Left colon (tissue), 2 donors: ENCODE results near the gene SLC25A20. TPM values are rescaled to one million over a fixed set of nuclear protein-coding genes. Genes with fewer than 3 reads are reported as not detected.
"Not testable (repeated sequence)": the region's sequence is repeated elsewhere in the genome, so short reads cannot be mapped to it uniquely, and the experiment has no call there.

Experiments used
- ATAC-seq: fragments of 200-7000 bp; cut with Tn5 transposase; one replicate; pipeline ENCODE4 v1.9.1; 2020; ENCODE audit warnings: mild to moderate bottlenecking, moderate library complexity
- DNase-seq, 2 donors: peaks; one replicate each; pipeline ENCODE4 v3.0.0-alpha.2; 2020
- intact Hi-C, 2 donors: fragments of 100-400 bp; cut with DNase I in 1 of 2; cut with micrococcal nuclease in 1 of 2; formaldehyde crosslinking; loops; one replicate each; pipeline versions ENCODE4 v1.11.2 to v1.14.0; 2022; cut with DNase I, micrococcal nuclease
- total RNA-seq, 2 donors: library from RNA; stranded (reverse); fragmentation: NEBNext Ultra II Directional; extraction: Animal tissue kit (Norgen Biotek cat#: 25700); gene quantifications; one replicate each; pipeline ENCODE4 v1.2.1, GENCODE V29; 2021
- donor health status: DM: no; HTN: no; CAD: no.
- donor health status: DM: yes; HTN: yes; CAD: no.

The SLC25A20 gene
- total RNA-seq, 2 donors from 2014 or later = 43.0 to 56.3 TPM

DNA sequence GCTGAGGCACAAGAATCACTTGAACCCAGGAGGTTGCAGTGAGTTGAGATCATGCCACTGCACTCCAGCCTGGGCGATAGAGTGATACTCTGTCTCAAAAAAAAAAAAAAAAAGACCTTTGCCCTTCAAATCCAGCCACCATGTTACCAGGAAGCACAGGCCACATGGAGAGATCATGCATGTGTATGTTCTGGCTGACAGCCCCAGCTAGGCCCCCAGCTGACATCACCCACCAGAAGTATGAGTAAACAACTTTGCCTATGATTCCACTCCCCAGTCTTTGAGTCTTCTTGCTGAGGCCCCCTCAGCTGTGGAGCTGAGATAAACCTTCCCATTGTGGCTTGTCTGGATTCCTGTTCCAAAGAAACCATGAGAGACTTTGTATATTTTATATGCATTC, 16.6 kb upstream of the SLC25A20 start:
- intact Hi-C loops = no loop called here
- ATAC-seq (no peak), DNase-seq (no peak)

DNA sequence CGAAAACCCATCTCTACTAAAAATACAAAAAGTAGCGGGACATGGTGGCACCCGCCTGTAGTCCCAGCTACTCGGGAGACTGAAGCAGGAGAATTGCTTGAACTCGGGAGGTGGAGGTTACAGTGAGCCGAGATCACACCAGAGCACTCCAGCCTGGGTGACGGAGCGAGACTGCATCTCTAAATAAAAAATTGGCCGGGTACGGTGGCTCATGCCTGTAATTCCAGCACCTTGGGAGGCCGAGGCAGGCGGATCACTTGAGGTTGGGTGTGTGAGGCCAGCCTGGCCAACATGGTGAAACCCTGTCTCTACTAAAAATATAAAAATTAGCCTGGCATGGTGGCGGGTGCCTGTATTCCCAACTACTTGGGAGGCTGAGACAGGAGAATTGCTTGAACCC, 8.3 kb upstream of the SLC25A20 start:
- intact Hi-C loops, ATAC-seq, DNase-seq: not testable (repeated sequence)

DNA sequence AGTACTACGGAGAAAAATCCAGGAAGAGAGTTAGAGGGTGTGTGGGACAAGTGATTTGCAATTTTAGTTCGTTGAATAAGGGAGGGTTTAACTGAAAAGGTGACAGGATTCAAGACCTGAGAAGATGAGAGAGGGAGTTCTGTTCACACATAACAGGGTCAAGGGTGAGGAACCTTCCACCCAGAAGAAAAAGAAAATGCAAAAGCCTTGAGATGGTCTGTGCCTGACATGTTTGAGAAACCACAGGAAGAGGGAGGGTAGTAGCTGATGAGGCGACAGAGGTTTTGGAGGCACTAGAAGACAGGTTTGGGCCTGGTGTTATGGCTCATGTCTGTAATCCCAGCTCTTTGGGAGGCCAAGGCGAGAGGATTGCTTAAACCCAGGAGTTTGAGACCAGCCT, 591 bp upstream of the SLC25A20 start:
- intact Hi-C loops = no loop called here
- ATAC-seq (no peak), DNase-seq (no peak)

DNA sequence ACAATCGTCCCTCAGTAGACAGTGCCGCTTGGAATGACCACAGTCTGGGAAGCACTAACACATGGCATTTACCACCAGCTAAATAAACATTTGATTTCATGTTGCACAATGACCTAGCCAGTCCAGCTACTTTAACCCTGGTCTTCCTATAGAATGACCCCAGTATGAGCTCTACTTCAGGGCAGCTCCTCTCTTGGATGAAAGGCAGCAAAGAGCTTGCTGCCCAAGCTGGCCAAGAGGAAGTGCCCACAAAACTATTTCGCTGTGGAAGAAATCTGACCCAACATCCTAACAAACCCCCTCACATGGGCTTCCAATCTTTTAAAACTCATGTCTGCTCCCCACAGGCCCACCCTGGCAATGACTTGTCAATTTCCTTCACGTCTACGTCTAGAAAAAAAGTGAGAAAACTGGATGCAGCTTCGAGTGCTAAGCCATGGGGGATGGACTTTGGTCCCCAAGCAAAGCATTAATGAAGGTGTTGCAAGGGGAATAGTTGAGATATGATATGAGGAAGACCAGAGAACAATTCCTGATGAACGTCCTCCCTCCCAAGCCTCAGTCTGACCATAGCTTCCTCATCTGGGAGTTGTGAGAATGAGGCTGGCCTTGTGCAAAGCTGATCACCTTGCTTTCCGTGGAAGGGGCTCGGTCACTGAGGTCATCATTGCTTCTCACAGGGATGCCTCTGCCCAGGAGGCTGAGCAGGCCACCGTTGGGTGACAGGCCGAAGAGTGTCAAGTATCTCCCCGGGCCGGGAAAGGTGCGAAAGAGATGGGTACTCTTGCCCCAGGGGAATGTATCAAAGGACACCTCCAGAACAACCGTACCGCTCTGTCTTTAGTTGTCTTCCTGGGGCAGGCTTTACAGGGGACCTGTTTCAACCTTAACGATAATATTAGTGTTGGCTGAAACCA, 964 bp downstream of the SLC25A20 start:
- DNase-seq (peak in 1 of 2 donors; percentile 23), ATAC-seq (peak; percentile 35)
- intact Hi-C loops = no loop called here

DNA sequence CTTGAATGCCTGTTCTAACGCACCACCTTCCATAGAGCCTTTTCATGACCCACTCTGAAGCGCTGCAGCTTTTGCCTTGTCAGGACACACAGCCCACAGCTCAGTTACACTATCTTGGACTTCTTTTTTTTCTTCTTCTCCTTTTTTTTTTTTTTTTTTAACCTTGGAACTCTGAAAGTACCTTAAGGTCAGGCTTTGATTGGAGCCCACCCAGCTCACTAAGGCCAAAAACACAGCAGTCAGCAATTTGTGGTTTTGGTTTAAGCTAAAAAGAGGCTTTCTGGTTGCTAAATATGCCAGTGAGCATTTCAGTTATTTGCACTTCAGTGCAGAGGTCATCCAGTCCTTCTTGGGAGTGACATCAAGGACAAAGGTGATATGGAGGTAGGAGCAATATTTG, 1.7 kb downstream of the SLC25A20 start:
- DNase-seq (no peak), ATAC-seq (peak; percentile 11)
- intact Hi-C loops = no loop called here

DNA sequence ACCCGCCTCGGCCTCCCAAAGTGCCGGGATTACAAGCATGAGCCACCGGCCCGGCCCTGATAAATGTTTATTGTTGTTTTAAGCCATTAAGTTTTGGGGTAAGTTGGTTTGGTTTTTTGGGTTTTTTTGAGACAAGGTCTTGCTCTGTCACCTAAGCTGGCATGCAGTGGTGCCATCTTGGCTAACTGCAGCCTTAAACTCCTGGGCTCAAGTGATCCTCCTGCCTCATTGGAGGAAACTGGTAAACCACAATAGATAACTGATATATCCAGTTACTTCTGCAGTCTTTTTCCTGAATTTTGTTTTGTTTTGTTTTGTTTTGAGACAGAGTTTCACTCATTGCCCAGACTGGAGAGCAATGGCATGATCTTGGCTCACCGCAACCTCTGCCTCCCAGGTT, 4.2 kb downstream of the SLC25A20 start:
- ATAC-seq = no peak
- no peak for DNase-seq
- intact Hi-C loops = no loop called here

DNA sequence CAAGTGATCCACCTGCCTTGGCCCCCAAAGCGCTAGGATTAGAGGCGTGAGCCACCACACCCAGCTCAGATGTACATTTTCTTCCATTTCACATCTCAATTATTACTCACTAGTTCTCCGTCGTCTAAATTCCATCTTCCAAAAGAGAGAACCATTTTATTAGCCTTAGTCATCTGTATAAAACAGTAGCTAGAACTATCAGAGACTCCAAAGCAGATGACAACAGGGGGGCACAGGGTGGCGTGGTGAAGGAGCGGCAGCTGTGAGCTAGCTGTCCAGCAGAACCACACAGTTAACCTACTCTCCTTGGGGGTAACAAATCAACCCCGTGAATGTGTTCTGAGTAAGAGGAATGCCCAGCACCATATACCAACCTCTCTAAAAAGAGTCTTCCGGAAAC, 7.1 kb downstream of the SLC25A20 start:
- DNase-seq (no peak), ATAC-seq (no peak)
- intact Hi-C loops = no loop called here

DNA sequence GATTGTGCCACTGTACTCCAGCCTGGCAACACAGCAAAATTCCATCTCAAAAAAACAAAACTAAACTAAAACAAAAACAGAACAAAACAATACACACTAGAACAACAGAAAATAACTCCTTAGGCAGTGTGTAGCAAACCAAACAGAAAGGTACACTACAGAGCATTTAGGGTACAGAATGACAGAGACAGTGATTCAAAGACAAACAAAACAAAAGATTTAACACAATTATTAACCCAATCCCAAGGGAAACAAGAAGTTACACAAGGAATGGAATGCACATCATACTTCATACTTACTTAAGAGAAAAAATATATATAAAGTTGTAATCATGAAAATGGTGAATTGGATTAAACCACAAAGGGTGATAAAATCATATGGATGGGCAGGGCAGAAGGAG, 12.9 kb downstream of the SLC25A20 start:
- no peak for DNase-seq
- intact Hi-C loops = no loop called here
- ATAC-seq = no peak

DNA sequence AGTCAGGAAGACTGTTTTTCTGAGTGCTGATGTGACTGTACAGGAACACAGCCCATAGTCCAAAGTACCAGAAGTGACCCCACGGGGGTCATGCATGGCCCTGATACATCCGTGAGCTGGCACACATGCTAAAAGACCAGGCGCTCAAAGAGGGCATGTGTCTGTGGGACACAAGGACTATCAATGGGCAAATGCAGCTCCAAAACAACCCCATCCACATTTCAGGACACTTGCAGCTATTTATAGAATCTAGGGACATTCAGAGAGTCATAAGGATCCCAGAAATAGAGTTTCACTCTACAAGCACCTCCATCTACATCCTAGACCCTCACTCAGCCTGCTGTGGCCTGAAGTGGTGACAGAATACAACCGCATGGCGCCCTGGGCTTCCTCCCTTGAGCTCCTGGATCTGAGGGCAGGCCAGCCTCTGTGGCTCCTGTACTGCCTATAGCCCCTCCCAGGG, 17.0 kb downstream of the SLC25A20 start:
- no peak for ATAC-seq
- intact Hi-C loops = no loop called here

DNA sequence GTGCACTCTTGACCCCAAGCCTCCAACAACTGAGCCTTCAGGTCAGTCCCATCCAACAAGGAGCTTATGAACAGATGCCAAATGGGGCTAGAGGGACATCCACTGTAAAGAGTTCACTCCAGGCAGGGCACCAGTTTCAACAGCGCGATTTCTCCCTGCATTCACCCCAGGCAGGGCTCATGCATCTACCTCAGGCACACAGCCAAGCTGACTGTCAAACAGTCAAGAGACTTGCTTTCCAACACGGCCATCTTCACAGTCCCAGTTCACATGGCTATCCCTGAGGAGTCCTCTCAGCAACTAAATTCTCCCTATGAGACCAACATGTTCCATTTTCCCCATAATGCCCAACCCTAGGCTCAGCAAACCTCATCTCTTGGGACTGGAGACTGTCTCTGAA, 17.7 kb downstream of the SLC25A20 start:
- intact Hi-C loops = no loop called here
- DNase-seq = no peak
- no peak for ATAC-seq

More for the DNA sequence above, 17.0 kb downstream of the SLC25A20 start:
- DNase-seq = no peak

DNA sequence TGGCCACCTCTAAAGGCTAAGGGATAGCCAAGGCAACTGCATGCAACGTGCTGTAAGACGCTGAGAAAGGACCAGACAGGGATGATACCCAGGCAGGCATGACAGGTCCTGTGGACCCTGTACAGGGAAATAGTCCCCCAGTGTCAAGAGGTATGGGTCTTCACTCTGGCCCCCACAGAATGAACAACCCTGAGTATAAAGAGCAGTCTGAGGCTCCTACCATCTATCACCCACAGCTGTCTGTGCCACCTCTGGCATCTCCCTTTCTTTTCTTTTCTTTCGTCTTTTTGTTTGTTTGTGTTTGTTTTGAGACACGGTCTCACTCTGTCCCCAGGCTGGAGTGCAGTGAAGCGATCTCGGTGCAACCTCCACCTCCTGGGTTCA, 18.7 kb downstream of the SLC25A20 start:
- no peak for ATAC-seq
- intact Hi-C loops = no loop called here

DNA sequence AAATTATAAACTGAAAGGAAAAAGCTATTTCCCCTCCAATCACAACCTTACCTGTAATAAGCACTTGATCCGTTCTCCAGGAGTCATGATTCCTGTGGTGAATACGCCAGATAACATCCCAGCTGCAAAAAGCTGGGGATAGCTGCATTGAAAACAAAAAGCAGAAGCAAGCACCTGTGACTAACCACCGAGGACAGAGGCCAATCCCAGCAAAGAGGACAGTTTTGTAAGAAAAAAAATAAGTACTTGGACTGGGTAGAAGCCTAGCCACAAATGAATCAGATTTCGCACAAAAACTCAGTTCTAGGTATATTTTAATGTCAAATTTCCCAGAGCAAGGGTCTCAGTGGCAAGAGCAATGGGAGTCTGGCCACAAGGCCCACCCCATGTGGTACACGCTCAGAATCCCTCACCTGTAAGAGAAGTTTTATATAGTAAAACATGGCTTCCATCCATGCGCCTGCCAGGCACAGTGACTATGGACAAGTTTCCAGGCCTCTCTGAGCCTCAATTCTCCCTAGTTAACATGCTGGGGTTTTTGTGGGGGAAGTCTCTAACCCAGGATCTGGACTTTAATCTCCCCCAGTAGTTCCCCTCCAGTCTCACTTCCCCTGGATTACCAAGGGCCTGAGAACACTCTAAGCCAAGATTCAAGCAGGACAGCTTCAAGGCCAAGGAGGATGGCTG, 19.2 kb downstream of the SLC25A20 start:
- intact Hi-C loops = no loop called here
- ATAC-seq (no peak), DNase-seq (no peak)

More for the DNA sequence above, 18.7 kb downstream of the SLC25A20 start:
- no peak for DNase-seq

DNA sequence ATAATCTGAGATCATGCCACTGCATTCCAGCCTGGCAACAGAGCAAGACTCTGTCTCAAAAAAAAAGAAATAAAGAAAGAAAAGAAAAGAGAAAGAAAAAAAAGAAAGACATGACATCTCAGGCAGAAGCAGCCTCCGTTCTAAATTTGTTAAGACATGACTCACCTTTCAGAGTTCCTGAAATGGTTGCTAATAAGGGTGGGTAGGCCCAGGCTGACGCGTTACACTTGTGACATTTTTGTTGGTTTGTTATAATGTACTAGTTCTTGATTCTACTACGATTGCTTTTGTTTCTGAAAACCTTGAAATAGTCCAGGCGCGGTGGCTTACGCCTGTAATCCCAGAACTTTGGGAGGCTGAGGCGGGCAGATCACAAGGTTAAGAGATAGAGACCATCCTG, 21.0 kb downstream of the SLC25A20 start:
- DNase-seq (no peak), ATAC-seq (no peak)
- intact Hi-C loops = no loop called here

DNA sequence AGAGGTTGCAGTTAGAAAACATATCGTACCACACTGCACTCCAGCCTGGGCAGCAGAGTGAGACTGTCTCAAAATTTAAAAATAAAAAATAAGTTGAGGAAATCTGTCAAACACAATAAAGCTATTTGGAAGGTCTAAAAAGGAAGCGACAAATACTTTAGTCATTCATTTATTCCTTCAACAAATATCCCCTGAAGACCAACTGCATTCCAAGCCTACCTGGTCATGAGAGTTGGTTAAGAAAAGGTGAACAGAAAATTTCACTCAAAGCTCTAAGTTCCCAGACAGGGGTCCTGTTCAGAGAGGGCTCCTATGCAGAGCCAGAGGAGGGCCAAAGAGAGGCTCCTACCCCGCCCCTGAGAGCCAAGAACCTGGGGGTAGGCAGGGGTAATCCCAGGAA, 35.6 kb downstream of the SLC25A20 start:
- intact Hi-C loops = no loop called here
- no peak for ATAC-seq
- DNase-seq = no peak

DNA sequence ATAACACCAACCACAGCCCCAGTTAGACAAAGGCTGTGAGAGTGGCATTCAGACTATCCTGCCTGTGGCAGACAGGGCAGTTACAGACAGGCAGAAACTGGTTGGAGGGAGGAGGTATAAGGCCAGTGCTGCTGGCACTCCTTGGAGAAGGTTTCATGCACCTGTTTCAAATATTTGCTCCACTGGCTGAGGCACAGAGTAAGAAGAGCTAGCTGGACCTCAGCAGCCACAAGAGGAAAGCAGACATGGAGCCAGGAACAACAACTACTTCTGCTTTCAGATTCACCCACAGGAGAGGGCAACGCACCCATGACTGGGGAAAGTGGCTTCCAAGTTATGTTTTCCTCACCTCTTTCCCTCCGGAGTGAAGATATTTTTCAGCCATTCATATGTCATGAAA, 39.5 kb downstream of the SLC25A20 start:
- DNase-seq (peak in 1 of 2 donors; percentile 15), ATAC-seq (no peak)
- intact Hi-C loops = no loop called here

DNA sequence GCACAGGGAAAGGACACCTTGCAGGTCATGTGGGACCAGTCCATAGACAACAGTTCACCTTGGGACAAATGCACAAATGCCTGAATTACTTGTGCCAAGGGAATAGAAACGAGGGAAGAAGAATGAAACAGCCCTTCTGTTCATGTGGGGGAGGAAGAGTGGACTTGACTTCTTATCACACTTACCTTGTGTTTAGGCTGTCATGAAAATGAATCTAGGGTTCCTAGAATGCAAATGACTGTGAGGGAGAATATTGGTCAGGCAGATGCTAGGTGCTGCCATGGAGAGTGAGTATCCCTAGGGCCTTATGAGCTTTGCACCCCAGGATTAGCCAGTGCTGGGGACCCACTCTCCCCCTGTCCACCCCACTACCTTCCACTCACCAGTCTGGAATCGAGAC, 40.0 kb downstream of the SLC25A20 start:
- DNase-seq (no peak), ATAC-seq (no peak)
- intact Hi-C loops = no loop called here

DNA sequence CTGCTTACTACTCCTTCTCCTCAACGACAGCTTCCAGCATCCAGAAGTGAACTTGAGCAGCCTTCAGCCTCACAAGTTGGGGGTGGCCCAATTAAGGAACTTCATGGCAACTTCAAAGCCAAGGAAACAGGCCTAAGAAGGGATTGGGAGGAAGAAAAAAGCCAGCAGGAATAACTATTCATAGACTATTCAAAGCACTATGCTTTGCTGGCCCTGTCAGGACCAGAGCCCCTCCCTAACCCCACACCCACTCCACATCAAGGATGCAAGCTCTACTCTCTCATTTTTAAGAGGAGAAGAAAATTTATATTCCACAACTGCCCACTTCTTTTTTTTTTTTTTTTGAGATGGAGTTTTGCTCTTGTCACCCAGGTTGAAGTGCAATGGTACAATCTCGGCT, 41.0 kb downstream of the SLC25A20 start:
- DNase-seq = no peak
- intact Hi-C loops = no loop called here
- no peak for ATAC-seq

DNA sequence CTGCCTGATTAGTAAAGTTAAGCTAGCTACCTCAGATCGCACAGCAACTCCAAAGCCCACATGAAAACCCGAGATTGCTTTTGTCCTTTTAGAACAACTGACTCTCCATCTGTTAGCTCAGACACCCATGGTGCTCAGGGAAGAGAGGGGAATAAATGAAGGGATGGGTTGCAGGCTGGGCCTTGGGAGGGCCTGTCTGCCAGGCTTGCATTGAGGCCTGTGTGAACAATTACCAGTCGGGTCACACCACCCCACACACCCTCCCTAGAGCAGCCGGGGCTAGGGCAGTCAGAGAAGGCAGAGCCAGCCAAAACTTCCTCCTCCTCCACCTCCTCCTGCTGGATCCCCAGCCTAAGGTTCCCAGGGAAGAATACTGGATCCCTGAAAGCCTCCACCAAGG, 42.2 kb downstream of the SLC25A20 start:
- ATAC-seq (peak; percentile 59), DNase-seq (peak; percentile 32 to 52)
- intact Hi-C loops = no loop called here

DNA sequence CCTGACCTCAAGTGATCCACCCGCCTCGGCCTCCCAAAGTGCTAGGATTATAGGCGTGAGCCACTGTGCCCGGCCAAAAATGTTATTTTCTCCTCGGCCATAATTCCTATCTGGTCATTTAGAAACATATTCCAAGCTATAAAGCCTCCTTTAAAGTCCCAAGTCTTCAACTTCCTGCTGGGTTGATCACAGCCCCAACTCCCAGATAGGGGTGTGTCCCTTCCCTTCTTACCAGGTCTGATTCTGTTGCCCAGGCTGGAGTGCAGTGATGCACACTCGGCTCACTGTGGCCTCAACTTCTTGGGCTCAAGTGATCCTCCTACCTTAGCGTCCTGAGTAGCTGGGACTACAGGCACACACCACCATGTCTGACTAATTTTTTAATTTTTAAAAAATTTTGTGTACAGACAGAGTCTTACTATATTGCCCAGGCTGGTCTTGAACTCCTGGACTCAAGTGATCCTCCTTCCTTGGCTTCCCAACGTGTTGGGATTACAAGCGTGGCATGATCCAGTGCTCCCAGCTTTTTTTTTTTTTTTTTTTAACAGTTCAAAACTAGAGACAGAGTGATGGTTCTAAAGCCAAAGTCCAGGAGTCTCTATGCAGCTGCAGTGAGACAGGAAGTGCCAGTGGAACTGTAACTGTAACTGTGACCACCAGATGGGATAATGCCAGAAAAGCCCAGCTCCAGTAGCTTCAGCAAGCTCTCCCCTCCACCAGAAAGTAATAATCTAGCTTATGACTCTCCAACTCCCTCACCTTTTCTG, 42.8 kb downstream of the SLC25A20 start:
- intact Hi-C loops = no loop called here
- ATAC-seq (peak; percentile 69), DNase-seq (peak; percentile 24 to 39)
